Naive thymus-derived CD4-positive, alpha-beta T cell (primary cell): ENCODE data around the gene KIAA0040. TPM values are rescaled to one million over a fixed set of nuclear protein-coding genes. Genes with fewer than 3 reads are reported as not detected.

Experiments
- polyA plus RNA-seq, 2 donors: library from polyadenylated mRNA; unstranded; fragments of 300-500 nt; fragmentation: Illumina TruSeq; gene quantifications; one replicate each; pipeline ENCODE4 v1.2.3, GENCODE V29; 2021
- total RNA-seq, 6 experiments: library from RNA in 5 of 6; stranded (reverse) in 5 of 6; gene quantifications; 1 replicate in 5 of 6; 2 replicates in 1 of 6; pipeline ENCODE4 v1.2.3 and lab custom pipeline; 2021 to 2026

Gene KIAA0040
- total and polyA plus RNA-seq, 7 experiments from 2014 or later: 21.7 to 88.1 (median 30.2) TPM

Other genes starting within 250 kb of the KIAA0040 start
- 100 to 1,000 TPM in 2 of 5 experiments, 10 to 100 TPM in 3; 70.8 to 190 (median 96.2) TPM for gene CACYBP, start 192.8 kb downstream of the KIAA0040 start, total RNA-seq
- 100 to 1,000 TPM; 164 to 192 TPM for gene CACYBP, start 192.8 kb downstream of the KIAA0040 start, polyA plus RNA-seq
- 10 to 100 TPM; 12.4 to 36.5 (median 31.5) TPM for gene MRPS14, start 169.4 kb downstream of the KIAA0040 start, total RNA-seq
- 10 to 100 TPM; 53.6 to 67.6 TPM for gene MRPS14, start 169.4 kb downstream of the KIAA0040 start, polyA plus RNA-seq
- gene TNN, start 124.9 kb downstream of the KIAA0040 start, total RNA-seq: not detected
- not detected for gene TNN, start 124.9 kb downstream of the KIAA0040 start, polyA plus RNA-seq